ENCODE results near the gene YIF1A.

The YIF1A gene

GRCh38 chr11:66288671-66289547, at the start of gene YIF1A:
YIF1A (minus strand) TSS chr11:66289143; CDS start chr11:66288985, 158 bp downstream.
- peak; percentile 99 for DNase-seq

- DNase-seq, result no peak
These were observed 48.4 kb upstream of the YIF1A start for GRCh38 chr11:66337103-66337899.

GRCh38 chr11:66336234-66337102, 47.5 kb upstream of the YIF1A start, which contains the start of gene RIN1:
RIN1 (minus strand) TSS chr11:66336434; CDS start chr11:66336402, 32 bp downstream.
- DNase-seq, result peak; percentile 62

- DNase-seq, result no peak
These were observed 46.7 kb upstream of the YIF1A start for GRCh38 chr11:66335531-66336233.

GRCh38 chr11:66334605-66335442, 45.9 kb upstream of the YIF1A start:
- DNase-seq, result no peak

GRCh38 chr11:66333896-66334604, 45.1 kb upstream of the YIF1A start:
- DNase-seq, result no peak

GRCh38 chr11:66333220-66333877, 44.4 kb upstream of the YIF1A start:
- no peak for DNase-seq

GRCh38 chr11:66332371-66333219, 43.7 kb upstream of the YIF1A start:
- no peak for DNase-seq

- DNase-seq, result no peak
These were observed 42.8 kb upstream of the YIF1A start for GRCh38 chr11:66331542-66332370.

- no peak for DNase-seq
These were observed 42.0 kb upstream of the YIF1A start for GRCh38 chr11:66330931-66331330.

GRCh38 chr11:66329165-66329673, 40.3 kb upstream of the YIF1A start:
- no peak for DNase-seq

GRCh38 chr11:66328302-66329144, 39.6 kb upstream of the YIF1A start:
- DNase-seq, result peak; percentile 44

GRCh38 chr11:66328031-66328301, 39.0 kb upstream of the YIF1A start:
- DNase-seq, result no peak

- no peak for DNase-seq
These were observed 38.5 kb upstream of the YIF1A start for GRCh38 chr11:66327171-66328030.

GRCh38 chr11:66326261-66327111, 37.5 kb upstream of the YIF1A start:
- DNase-seq, result no peak

Measured in NCI-H1105 (cell line).